ENCODE results near the gene CD300H. TPM values are rescaled to one million over a fixed set of nuclear protein-coding genes. Genes with fewer than 3 reads are reported as not detected.

CD300H gene
- total RNA-seq, 1 experiment from 2014 or later: not detected

GRCh38 chr17:74554909-74555308 is 12.4 kb downstream of the CD300H start (continued):
- TF ChIP-seq REST (IDR thresholded peaks at IDR 0.05; ENCODE audit: low read depth) (no peak), SP1 (IDR thresholded peaks at IDR 0.05; ENCODE audit: low read depth) (no peak), SRF (IDR thresholded peaks at IDR 0.05; ENCODE audit: low read depth) (no peak), POLR2AphosphoS5 (IDR thresholded peaks at IDR 0.05; ENCODE audit: low read depth, low read length) (no peak), EZH2phosphoT487 (IDR thresholded peaks at IDR 0.05; ENCODE audit: borderline replicate concordance) (no peak), ZFX (IDR thresholded peaks at IDR 0.05) (no peak)

- H3K27me3 ChIP-seq (ENCODE audit: insufficient read depth, low read length): peaks cover 23% of the 10 kb centered on the region; the same call in 1 of the 2 replicates
- no TSS peak for BruUV-seq (replicated peaks)
- no peak overlapping the region for H3K9ac ChIP-seq (ENCODE audit: low read length)
- H3K79me2 ChIP-seq (ENCODE audit: insufficient read depth, low read length): no peaks in the 10 kb centered on the region
- DNase-seq (ENCODE audit: low read depth, low spot score): no peak
- intact Hi-C loops (cut with micrococcal nuclease): no loop called here
- H3K36me3 ChIP-seq (ENCODE audit: control insufficient read depth in 1 of 2, insufficient read depth in 2 of 2, low read length in 2 of 2): no peaks in the 10 kb centered on the region
- RAD21 ChIA-PET (ENCODE audit: low non-redundant PET in 1 of 2, low total read pairs in 2 of 2, uncharacterized antibody in 2 of 2, unreplicated experiment in 2 of 2): no interaction called here
- H3K4me1 ChIP-seq (ENCODE audit: control insufficient read depth in 1 of 2, insufficient read depth in 2 of 2, low read length in 2 of 2): no peaks in the 10 kb centered on the region
- H2AFZ ChIP-seq (ENCODE audit: low read depth, low read length, poor library complexity, severe bottlenecking): no peak overlapping the region
- H3K9me2 ChIP-seq (ENCODE audit: insufficient read depth): no peaks in the 10 kb centered on the region
- CTCF ChIA-PET: interaction anchor here (2.6 kb wide), 1 partner anchor 14 kb away, joined by 11 read pairs; no protein-coding TSS in a partner anchor
- H3K4me3 ChIP-seq (replicated peaks in 1 of 2; ENCODE audit: low read depth in 1 of 2, low read length in 2 of 2): no peak overlapping the region
- no peaks in the 10 kb centered on the region for H3K9me3 ChIP-seq (ENCODE audit: control insufficient read depth in 1 of 2, insufficient read depth in 1 of 2, low read depth in 1 of 2, low read length in 2 of 2)
- H4K20me1 ChIP-seq (ENCODE audit: insufficient read depth): no peaks in the 10 kb centered on the region
- peak; percentile 39; the same call in 1 of the 2 replicates for ATAC-seq
- no peak overlapping the region for H3K4me2 ChIP-seq (ENCODE audit: low read length)
- no peak overlapping the region for H3K27ac ChIP-seq (ENCODE audit: low read depth, low read length)
- POLR2A ChIA-PET: interaction anchor here (0.8 kb wide), 1 partner anchor 17 kb away, joined by 3 read pairs; no protein-coding TSS in a partner anchor
- TF ChIP-seq YY1 (IDR thresholded peaks at IDR 0.05; ENCODE audit: extremely low read depth, insufficient replicate concordance, low read depth, low read length) (no peak), JUND (IDR thresholded peaks at IDR 0.05) (no peak), TCF7L2 (IDR thresholded peaks at IDR 0.05; ENCODE audit: borderline replicate concordance, extremely low read depth, insufficient read depth, insufficient read length) (no peak), FOSL1 (IDR thresholded peaks at IDR 0.05; ENCODE audit: low read depth) (no peak), POLR2AphosphoS5 (IDR thresholded peaks at IDR 0.05; ENCODE audit: low read depth, low read length) (no peak), CBX3 (IDR thresholded peaks at IDR 0.05; ENCODE audit: low read depth) (no peak), CTCF (IDR thresholded peaks at IDR 0.05 in 2 of 3, conservative IDR thresholded peaks at IDR 0.05 in 1 of 3; ENCODE audit: borderline replicate concordance in 1 of 3, insufficient read depth in 1 of 3, low read depth in 2 of 3, low read length in 2 of 3) (no peak), ATF3 (IDR thresholded peaks at IDR 0.05) (no peak), SP1 (IDR thresholded peaks at IDR 0.05; ENCODE audit: low read depth) (no peak), ZFX (IDR thresholded peaks at IDR 0.05) (no peak), ZBTB33 (IDR thresholded peaks at IDR 0.05; ENCODE audit: extremely low read depth, insufficient replicate concordance, low read length) (no peak), MAX (IDR thresholded peaks at IDR 0.05) (no peak), ELF1 (IDR thresholded peaks at IDR 0.05; ENCODE audit: borderline replicate concordance, low read depth) (no peak)
Observed at GRCh38 chr17:74552037-74552436, 15.3 kb downstream of the CD300H start.

All from HCT116 (cell line).